CD4-positive, alpha-beta T cell treated with Interleukin-15 for 4 hours (primary cell): ENCODE data around the gene ZBED2.

ENCODE experiments used
- DNase-seq: peaks from one replicate; pipeline ENCODE4 v3.0.0-alpha.2; 2020; ENCODE audit warnings: low spot score

The ZBED2 gene

GRCh38 chr3:111603679-111604078, 8.5 kb upstream of the ZBED2 start:
- DNase-seq = no peak

GRCh38 chr3:111601810-111602209, 6.7 kb upstream of the ZBED2 start:
- DNase-seq = no peak

GRCh38 chr3:111598552-111598951, 3.4 kb upstream of the ZBED2 start:
- no peak for DNase-seq

- DNase-seq = no peak
Measured at GRCh38 chr3:111598139-111598538, 3.0 kb upstream of the ZBED2 start.

- DNase-seq = no peak
Measured at GRCh38 chr3:111596328-111596727, 1.2 kb upstream of the ZBED2 start.

- DNase-seq = no peak
Measured at GRCh38 chr3:111594781-111595180, 365 bp downstream of the ZBED2 start.

- DNase-seq = no peak
Measured at GRCh38 chr3:111594205-111594604, 941 bp downstream of the ZBED2 start.

GRCh38 chr3:111593666-111594065, 1.5 kb downstream of the ZBED2 start:
- DNase-seq = no peak

GRCh38 chr3:111592936-111593335, 2.2 kb downstream of the ZBED2 start:
- DNase-seq = no peak

GRCh38 chr3:111592143-111592542, 3.0 kb downstream of the ZBED2 start:
- DNase-seq = no peak

GRCh38 chr3:111591555-111591954, 3.6 kb downstream of the ZBED2 start:
- DNase-seq = no peak

GRCh38 chr3:111590143-111590491, 5.0 kb downstream of the ZBED2 start:
- DNase-seq = no peak

GRCh38 chr3:111589303-111590142, 5.6 kb downstream of the ZBED2 start:
- DNase-seq = no peak

GRCh38 chr3:111588527-111588926, 6.6 kb downstream of the ZBED2 start:
- no peak for DNase-seq

- no peak for DNase-seq
Measured at GRCh38 chr3:111585217-111585616, 9.9 kb downstream of the ZBED2 start.

- no peak for DNase-seq
Measured at GRCh38 chr3:111584744-111585143, 10.4 kb downstream of the ZBED2 start.

- no peak for DNase-seq
Measured at GRCh38 chr3:111582120-111582474, 13.0 kb downstream of the ZBED2 start.

- DNase-seq = no peak
Measured at GRCh38 chr3:111581403-111582119, 13.6 kb downstream of the ZBED2 start.

- no peak for DNase-seq
Measured at GRCh38 chr3:111579495-111579894, 15.7 kb downstream of the ZBED2 start.

GRCh38 chr3:111578867-111579266, 16.3 kb downstream of the ZBED2 start:
- DNase-seq = no peak

- peak; percentile 40 for DNase-seq
Measured at GRCh38 chr3:111577798-111578685, 17.1 kb downstream of the ZBED2 start.

- no peak for DNase-seq
Measured at GRCh38 chr3:111577113-111577512, 18.0 kb downstream of the ZBED2 start.
